SK-N-SH (cell line): ENCODE results near the gene RFTN1. TPM values are rescaled to one million over a fixed set of nuclear protein-coding genes. Genes with fewer than 3 reads are reported as not detected.

ENCODE experiments used
- CTCF ChIA-PET: fragments of 300-600, 350-600 bp; formaldehyde crosslinking; extraction: SDS; loops from one replicate; lab custom pipeline; 2021; lab: Yijun Ruan, JAX
- POLR2A ChIA-PET: fragments of 350-600 bp; sonication (Branson Sonifier 250); formaldehyde crosslinking; extraction: SDS; loops from one replicate; lab custom pipeline; 2020; ENCODE audit warnings: antibody characterized with exemption, inconsistent platforms; lab: Yijun Ruan, JAX
- DNase-seq: peaks from one replicate; pipeline ENCODE4 v3.0.0; 2012
- H2AFZ ChIP-seq: fragments of 200-600 bp; sonication (generic); 2 replicates; pipeline ENCODE4 v1.8.1; 2016; ENCODE audit warnings: antibody characterized with exemption, mild to moderate bottlenecking, low read depth
- H3F3A ChIP-seq: fragments of 200-600 bp; sonication (generic); replicated peaks from 2 replicates; pipeline ENCODE3; 2016; ENCODE audit warnings: antibody characterized with exemption, mild to moderate bottlenecking; ENCODE audit not compliant: insufficient read depth
- H3K27ac ChIP-seq, 2 experiments: fragments of 200-500 bp in 1 of 2; fragments of 200-600 bp in 1 of 2; sonication (Bioruptor generic) in 1 of 2; sonication (generic), shearing (Covaris generic) in 1 of 2; 2 replicates each; pipeline versions ENCODE4 v1.5.1 to v1.6.1; 2014 to 2016; ENCODE audit warnings: low read depth in 2 of 2, inconsistent platforms in 1 of 2, low read length in 1 of 2, mild to moderate bottlenecking in 1 of 2, mixed read lengths in 1 of 2
- H3K27me3 ChIP-seq: fragments of 200-600 bp; sonication (generic), shearing (Covaris generic); 2 replicates; pipeline ENCODE4 v1.6.1; 2016; ENCODE audit warnings: mixed run types; ENCODE audit not compliant: insufficient read depth
- H3K36me3 ChIP-seq, 2 experiments: fragments of 200-500 bp in 1 of 2; fragments of 200-600 bp in 1 of 2; sonication (Bioruptor generic) in 1 of 2; sonication (generic) in 1 of 2; replicated peaks in 1 of 2; 2 replicates each; pipeline versions ENCODE3 to v1.5.1; 2014 to 2016; ENCODE audit warnings: low read length in 1 of 2, mild to moderate bottlenecking in 1 of 2; ENCODE audit not compliant: insufficient read depth in 2 of 2, control insufficient read depth in 1 of 2
- H3K4me1 ChIP-seq, 2 experiments: fragments of 200-500 bp in 1 of 2; fragments of 200-600 bp in 1 of 2; sonication (Bioruptor generic) in 1 of 2; sonication (generic), shearing (Covaris generic) in 1 of 2; 2 replicates each; pipeline versions ENCODE4 v1.5.1 to v1.6.1; 2014 to 2016; ENCODE audit warnings: low read depth in 1 of 2, low read length in 1 of 2, mixed run types in 1 of 2; ENCODE audit not compliant: insufficient read depth in 2 of 2, control insufficient read depth in 1 of 2
- H3K4me2 ChIP-seq: fragments of 200-600 bp; sonication (generic), shearing (Covaris generic); 2 replicates; pipeline ENCODE4 v1.6.1; 2017; ENCODE audit warnings: mixed run types
- H3K4me3 ChIP-seq, 2 experiments: fragments of 200-500 bp in 1 of 2; fragments of 200-600 bp in 1 of 2; sonication (Bioruptor generic) in 1 of 2; sonication (generic), shearing (Covaris generic) in 1 of 2; 2 replicates each; pipeline versions ENCODE4 v1.5.1 to v1.8.1; 2014 to 2016; ENCODE audit warnings: low read depth in 2 of 2, inconsistent platforms in 1 of 2, low read length in 1 of 2, mild to moderate bottlenecking in 1 of 2, mixed read lengths in 1 of 2, moderate library complexity in 1 of 2
- H3K79me2 ChIP-seq: fragments of 200-600 bp; sonication (generic); 2 replicates; pipeline ENCODE4 v1.8.1; 2017; ENCODE audit warnings: mild to moderate bottlenecking; ENCODE audit not compliant: insufficient read depth
- H3K9ac ChIP-seq: fragments of 200-600 bp; sonication (generic); 2 replicates; pipeline ENCODE4 v1.6.1; 2017; ENCODE audit warnings: mixed run types
- H3K9me2 ChIP-seq: fragments of 200-600 bp; sonication (generic); 2 replicates; pipeline ENCODE4 v1.6.1; 2017; ENCODE audit warnings: mixed run types
- H3K9me3 ChIP-seq: fragments of 200-600 bp; sonication (generic); 2 replicates; pipeline ENCODE4 v1.6.1; 2017; ENCODE audit warnings: mixed run types, mild to moderate bottlenecking, moderate library complexity
- H4K20me1 ChIP-seq: fragments of 200-600 bp; sonication (generic); 2 replicates; pipeline ENCODE4 v1.6.1; 2017; ENCODE audit warnings: mild to moderate bottlenecking, mixed run types; ENCODE audit not compliant: insufficient read depth
- ELF1 ChIP-seq: IDR thresholded peaks from 2 replicates; pipeline ENCODE4 v1.4.0; 2012
- EZH2phosphoT487 ChIP-seq: fragments of 200-600 bp; sonication (generic); IDR thresholded peaks from 2 replicates; pipeline ENCODE4 v1.6.1; 2017; ENCODE audit warnings: low read depth, mixed run types, mild to moderate bottlenecking, antibody characterized with exemption, moderate library complexity, borderline replicate concordance
- FOXM1 ChIP-seq: IDR thresholded peaks from 2 replicates; pipeline ENCODE4 v1.4.0; 2012; ENCODE audit warnings: low read depth, mild to moderate bottlenecking
- JUND ChIP-seq: IDR thresholded peaks from 2 replicates; pipeline ENCODE4 v1.4.0; 2012
- MXI1 ChIP-seq: IDR thresholded peaks from 2 replicates; pipeline ENCODE4 v1.6.1; 2012; ENCODE audit warnings: mild to moderate bottlenecking, low read depth, low read length, improper control_type of control experiment
- NFIC ChIP-seq: IDR thresholded peaks from 2 replicates; pipeline ENCODE4 v1.4.0; 2012; ENCODE audit warnings: borderline replicate concordance
- NRF1 ChIP-seq: IDR thresholded peaks from 2 replicates; pipeline ENCODE4 v1.6.1; 2012; ENCODE audit warnings: low read depth, mild to moderate bottlenecking, low read length
- PBX3 ChIP-seq: IDR thresholded peaks from 2 replicates; pipeline ENCODE4; 2012
- RAD21 ChIP-seq: IDR thresholded peaks from 2 replicates; pipeline ENCODE4 v1.6.1; 2012; ENCODE audit warnings: mild to moderate bottlenecking, low read length
- RXRA ChIP-seq: IDR thresholded peaks from 2 replicates; pipeline ENCODE4 v1.4.0; 2012; ENCODE audit warnings: low read depth, mild to moderate bottlenecking, borderline replicate concordance
- TAF1 ChIP-seq: IDR thresholded peaks from 2 replicates; pipeline ENCODE4 v1.6.1; 2012; ENCODE audit warnings: low read depth, mild to moderate bottlenecking, low read length, moderate library complexity, borderline replicate concordance
- USF2 ChIP-seq: fragments of 150-350 bp; IDR thresholded peaks from 2 replicates; pipeline ENCODE4 v1.6.1; 2017; ENCODE audit warnings: antibody characterized with exemption, low read length, low read depth, borderline replicate concordance
- YY1 ChIP-seq: IDR thresholded peaks from 2 replicates; pipeline ENCODE4 v1.4.0; 2012; ENCODE audit warnings: low read depth, mild to moderate bottlenecking
- WGBS: methylation state at CpG from one replicate; pipeline ENCODE4 v1.1.6; 2017; ENCODE audit warnings: low lambda C conversion rate; 5-methylcytosine and 5-hydroxymethylcytosine counted together
- polyA plus RNA-seq, 3 experiments: library from polyadenylated mRNA; depleted of rRNA; stranded (reverse); fragments of >200 nt; gene quantifications; 2 replicates each; pipeline ENCODE4 v1.2.3, GENCODE V29; 2012

Gene RFTN1
- polyA plus RNA-seq, 1 of the 3 experiments (the other 2 are of a cell fraction) = 21.2 TPM

- Histone ChIP-seq H3K4me2 (no peak overlapping the region), H3K9me3 (no peaks in the 10 kb centered on the region), H3K4me1 (peaks cover 0 to 9% of the 10 kb centered on the region in 2 experiments; a peak in 1 of 4 replicates), H3F3A (no peaks in the 10 kb centered on the region), H3K9ac (no peak overlapping the region), H2AFZ (no peak overlapping the region), H3K9me2 (no peaks in the 10 kb centered on the region), H3K36me3 (peaks cover 12 to 40% of the 10 kb centered on the region in 2 experiments), H3K27me3 (no peaks in the 10 kb centered on the region)
- CTCF ChIA-PET = interaction anchor here (2.0 kb wide), 1 partner anchor 33 kb away, joined by 6 read pairs; no protein-coding TSS in a partner anchor
- 94% methylated on average over 4 of the region's 4 CpGs for WGBS
- TF ChIP-seq RXRA = no peak
- TF ChIP-seq NFIC = no peak
- no peak for TF ChIP-seq YY1
- TF ChIP-seq NRF1 = no peak
- TF ChIP-seq USF2 = no peak
- TF ChIP-seq, all 33 proteins: peak for 0
- H4K20me1 ChIP-seq = no peaks in the 10 kb centered on the region
- H3K27ac ChIP-seq = no peak overlapping the region; a peak in 1 of 4 replicates
- no peaks in the 10 kb centered on the region for H3K79me2 ChIP-seq
- POLR2A ChIA-PET = no interaction called here
- H3K4me3 ChIP-seq = no peak overlapping the region
- no peak for DNase-seq
These were observed 189.8 kb downstream of the RFTN1 start for GRCh38 chr3:16323737-16324136.

- WGBS = 79% methylated on average over 3 of the region's 5 CpGs
- Histone ChIP-seq H3K27me3 (no peaks in the 10 kb centered on the region), H3K4me1 (peaks cover 0 to 9% of the 10 kb centered on the region in 2 experiments; a peak in 1 of 4 replicates), H3K27ac (no peak overlapping the region; a peak in 1 of 4 replicates), H2AFZ (no peak overlapping the region), H4K20me1 (no peaks in the 10 kb centered on the region), H3K79me2 (no peaks in the 10 kb centered on the region), H3K9ac (no peak overlapping the region), H3K4me2 (no peak overlapping the region), H3K4me3 (no peak overlapping the region), H3K9me2 (no peaks in the 10 kb centered on the region), H3K9me3 (no peaks in the 10 kb centered on the region), H3F3A (no peaks in the 10 kb centered on the region), H3K36me3 (peaks cover 18 to 52% of the 10 kb centered on the region in 2 experiments)
- no peak for DNase-seq
- no peak for TF ChIP-seq MXI1
- no peak for TF ChIP-seq FOXM1
- TF ChIP-seq PBX3 = no peak
- TF ChIP-seq JUND = no peak
- TF ChIP-seq TAF1 = no peak
- no peak for TF ChIP-seq RAD21
- TF ChIP-seq USF2 = no peak
- no peak for TF ChIP-seq ELF1
- TF ChIP-seq EZH2phosphoT487 = no peak
- no peak for TF ChIP-seq NRF1
- ChIA-PET POLR2A (no interaction called here), CTCF (no interaction called here)
These were observed 191.3 kb downstream of the RFTN1 start for GRCh38 chr3:16322189-16322588.
